OCI-LY3 (cell line): ENCODE results near the gene TERC.

Source experiments
- H2AFZ ChIP-seq: fragments of 200-600, 300-600 bp; shearing (Covaris generic); 2 replicates; pipeline ENCODE4 v1.6.0; 2014; ENCODE audit warnings: antibody characterized with exemption, low read depth, low read length
- H3K27ac ChIP-seq: fragments of 200-600, 300-600 bp; sonication (generic); 2 replicates; pipeline ENCODE4 v1.5.1; 2014; ENCODE audit warnings: mild to moderate bottlenecking, low read length, moderate library complexity, mixed read lengths
- H3K27me3 ChIP-seq: fragments of 200-600, 300-600 bp; sonication (generic); 2 replicates; pipeline ENCODE4 v1.6.1; 2014; ENCODE audit warnings: low read depth, low read length, mixed read lengths
- H3K36me3 ChIP-seq: fragments of 200-600, 300-600 bp; sonication (generic); replicated peaks from 2 replicates; pipeline ENCODE3; 2014; ENCODE audit warnings: low read depth, low read length, mixed read lengths
- H3K4me1 ChIP-seq: fragments of 300-600, 200-600 bp; sonication (generic); 2 replicates; pipeline ENCODE4 v1.6.1; 2014; ENCODE audit warnings: low read length, mixed read lengths
- H3K4me2 ChIP-seq: fragments of 200-600, 300-600 bp; sonication (generic); 2 replicates; pipeline ENCODE4 v1.6.1; 2014; ENCODE audit warnings: low read length, mixed read lengths
- H3K4me3 ChIP-seq: fragments of 300-600, 200-600 bp; sonication (generic); 2 replicates; pipeline ENCODE4 v1.5.1; 2014; ENCODE audit warnings: antibody characterized with exemption, mild to moderate bottlenecking, low read length, moderate library complexity
- H3K79me2 ChIP-seq: fragments of 300-600, 200-600 bp; shearing (Covaris generic); 2 replicates; pipeline ENCODE4 v1.6.1; 2014; ENCODE audit warnings: mild to moderate bottlenecking, low read length, mixed read lengths
- H3K9ac ChIP-seq: fragments of 300-600, 200-600 bp; shearing (Covaris generic); 2 replicates; pipeline ENCODE4 v1.6.0; 2014; ENCODE audit warnings: mild to moderate bottlenecking, low read length, moderate library complexity
- H3K9me3 ChIP-seq: fragments of 200-600, 300-600 bp; shearing (Covaris generic); 2 replicates; pipeline ENCODE4 v1.6.1; 2014; ENCODE audit warnings: low read length, mixed read lengths; ENCODE audit not compliant: insufficient read depth
- H4K20me1 ChIP-seq: fragments of 200-600, 300-600 bp; sonication (generic); 2 replicates; pipeline ENCODE4 v1.6.1; 2016; ENCODE audit warnings: low read length, mixed read lengths; ENCODE audit not compliant: insufficient read depth
- EZH2phosphoT487 ChIP-seq: fragments of 200-600 bp; shearing (Covaris generic); IDR thresholded peaks from 2 replicates; pipeline ENCODE4 v1.6.1; 2018; ENCODE audit warnings: antibody characterized with exemption, mixed run types, low read depth
- TF ChIP-seq, protein P1 (sequence below): fragments of 200-600, 300-600 bp; sonication (generic); IDR thresholded peaks from 2 replicates; pipeline ENCODE4 v1.5.1; 2014; ENCODE audit warnings: antibody characterized with exemption, low read length, low read depth

The TERC gene

DNA sequence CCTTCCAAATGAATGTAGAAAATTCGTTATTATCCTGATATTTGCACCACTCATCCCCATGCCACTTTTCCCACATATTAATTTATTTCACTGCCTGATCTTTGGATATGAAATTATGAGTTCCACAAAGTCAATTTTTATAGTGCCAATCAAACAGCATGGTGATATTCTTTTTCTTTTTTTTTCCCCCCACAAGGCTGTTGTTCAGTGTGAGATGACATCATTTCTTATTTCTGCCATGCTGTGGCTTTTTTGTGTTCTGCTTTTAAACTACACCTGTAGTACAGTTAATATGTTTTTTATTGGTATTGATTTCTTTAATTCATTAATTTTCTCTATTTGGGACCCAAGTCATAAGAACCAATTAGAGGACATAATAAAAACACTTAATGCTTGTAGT, 22.9 kb upstream of the TERC start:
- Histone ChIP-seq H3K27ac (no peak overlapping the region), H3K27me3 (no peaks in the 10 kb centered on the region), H2AFZ (no peak overlapping the region), H3K36me3 (peaks cover 39% of the 10 kb centered on the region), H3K9me3 (no peaks in the 10 kb centered on the region), H3K4me2 (no peak overlapping the region), H3K4me3 (no peak overlapping the region), H3K4me1 (no peaks in the 10 kb centered on the region), H4K20me1 (no peaks in the 10 kb centered on the region), H3K79me2 (no peaks in the 10 kb centered on the region), H3K9ac (no peak overlapping the region)
- TF ChIP-seq EZH2phosphoT487, result no peak
- TF ChIP-seq, protein P1, sequence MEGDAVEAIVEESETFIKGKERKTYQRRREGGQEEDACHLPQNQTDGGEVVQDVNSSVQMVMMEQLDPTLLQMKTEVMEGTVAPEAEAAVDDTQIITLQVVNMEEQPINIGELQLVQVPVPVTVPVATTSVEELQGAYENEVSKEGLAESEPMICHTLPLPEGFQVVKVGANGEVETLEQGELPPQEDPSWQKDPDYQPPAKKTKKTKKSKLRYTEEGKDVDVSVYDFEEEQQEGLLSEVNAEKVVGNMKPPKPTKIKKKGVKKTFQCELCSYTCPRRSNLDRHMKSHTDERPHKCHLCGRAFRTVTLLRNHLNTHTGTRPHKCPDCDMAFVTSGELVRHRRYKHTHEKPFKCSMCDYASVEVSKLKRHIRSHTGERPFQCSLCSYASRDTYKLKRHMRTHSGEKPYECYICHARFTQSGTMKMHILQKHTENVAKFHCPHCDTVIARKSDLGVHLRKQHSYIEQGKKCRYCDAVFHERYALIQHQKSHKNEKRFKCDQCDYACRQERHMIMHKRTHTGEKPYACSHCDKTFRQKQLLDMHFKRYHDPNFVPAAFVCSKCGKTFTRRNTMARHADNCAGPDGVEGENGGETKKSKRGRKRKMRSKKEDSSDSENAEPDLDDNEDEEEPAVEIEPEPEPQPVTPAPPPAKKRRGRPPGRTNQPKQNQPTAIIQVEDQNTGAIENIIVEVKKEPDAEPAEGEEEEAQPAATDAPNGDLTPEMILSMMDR, result no peak

DNA sequence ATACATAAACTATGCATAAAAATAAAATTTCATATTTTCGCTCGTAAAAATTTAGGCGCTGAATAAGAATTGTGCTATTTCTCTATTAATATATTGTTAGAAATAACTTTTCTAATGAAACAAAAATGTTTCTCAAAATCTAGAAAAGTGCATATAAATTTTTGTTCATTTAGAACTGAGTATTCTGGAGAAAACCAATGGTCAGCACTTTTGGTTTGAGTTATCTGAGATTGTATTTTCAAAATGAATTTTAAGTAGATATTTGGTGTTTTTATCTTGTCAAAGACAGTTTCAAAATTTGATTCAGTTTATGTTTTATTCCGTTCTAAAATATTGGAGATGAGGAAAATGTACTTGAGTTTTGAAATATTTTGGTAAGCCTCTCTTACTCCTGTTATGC, 22.3 kb upstream of the TERC start:
- H3K9ac ChIP-seq, result no peak overlapping the region
- H3K4me3 ChIP-seq, result no peak overlapping the region
- no peaks in the 10 kb centered on the region for H3K4me1 ChIP-seq
- no peak overlapping the region for H2AFZ ChIP-seq
- H3K36me3 ChIP-seq, result peaks cover 37% of the 10 kb centered on the region
- no peaks in the 10 kb centered on the region for H3K9me3 ChIP-seq
- TF ChIP-seq EZH2phosphoT487, result no peak
- TF ChIP-seq, protein P1, result no peak
- no peaks in the 10 kb centered on the region for H3K79me2 ChIP-seq
- no peaks in the 10 kb centered on the region for H4K20me1 ChIP-seq
- H3K27ac ChIP-seq, result no peak overlapping the region
- no peaks in the 10 kb centered on the region for H3K27me3 ChIP-seq
- H3K4me2 ChIP-seq, result no peak overlapping the region

DNA sequence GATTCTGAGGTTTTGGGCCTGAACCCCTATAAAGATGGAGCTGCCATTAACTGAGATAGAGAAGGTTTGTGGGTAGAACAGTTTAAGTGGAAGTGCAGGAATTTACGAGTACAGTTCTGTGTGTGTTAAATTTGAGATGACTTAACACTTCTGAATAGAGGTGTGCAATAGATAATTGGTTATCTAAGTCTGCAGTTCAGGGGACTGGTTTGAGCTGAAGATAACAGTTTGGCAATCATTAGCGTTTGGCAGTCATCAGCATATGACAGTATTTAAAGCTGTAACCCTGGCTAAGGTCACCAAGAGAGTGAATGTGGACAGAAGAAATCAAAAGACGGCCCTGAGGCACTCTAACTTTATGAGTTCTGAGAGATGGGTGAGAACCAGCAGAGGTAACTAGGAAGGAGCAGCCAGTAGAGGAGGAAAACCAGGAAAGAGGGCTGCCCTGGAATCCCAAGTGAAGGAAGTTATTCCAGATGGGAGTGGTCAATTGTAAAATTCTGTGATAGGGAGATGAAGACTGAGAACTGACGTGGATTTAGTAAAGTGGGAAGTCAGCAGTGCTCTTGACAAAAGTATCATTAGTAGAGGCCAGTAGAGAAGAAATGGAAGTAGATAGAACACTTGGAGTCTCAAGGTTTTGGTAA, 16.5 kb upstream of the TERC start:
- TF ChIP-seq, protein P1, result no peak
- TF ChIP-seq EZH2phosphoT487, result no peak

DNA sequence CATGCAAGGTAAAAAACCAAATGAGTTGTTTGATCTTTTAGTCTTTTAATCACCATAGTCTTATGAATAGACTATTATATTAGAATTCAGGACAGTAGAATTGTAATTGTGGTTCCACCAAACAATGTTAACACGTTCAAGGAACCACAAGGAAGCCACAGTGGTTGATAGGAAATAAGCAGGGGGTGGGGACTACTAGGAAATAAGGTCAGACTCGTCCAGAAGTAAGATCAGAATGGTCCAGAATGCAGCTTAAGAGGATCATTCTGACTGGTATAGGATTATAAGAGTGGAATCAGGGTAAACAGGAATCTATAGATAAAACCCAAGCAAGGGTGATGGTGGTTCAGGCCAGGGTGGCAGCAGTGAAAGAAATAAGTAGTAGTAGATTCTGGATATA, 15.9 kb upstream of the TERC start:
- peaks cover 13% of the 10 kb centered on the region for H3K79me2 ChIP-seq
- no peak overlapping the region for H3K27ac ChIP-seq
- H3K27me3 ChIP-seq, result no peaks in the 10 kb centered on the region
- no peak overlapping the region for H3K9ac ChIP-seq
- H4K20me1 ChIP-seq, result no peaks in the 10 kb centered on the region; the same call in 1 of the 2 replicates
- no peak overlapping the region for H3K4me3 ChIP-seq
- H3K36me3 ChIP-seq, result peaks cover 73% of the 10 kb centered on the region
- no peaks in the 10 kb centered on the region for H3K4me1 ChIP-seq
- TF ChIP-seq EZH2phosphoT487, result no peak
- TF ChIP-seq, protein P1, result no peak
- H2AFZ ChIP-seq, result no peak overlapping the region
- H3K9me3 ChIP-seq, result no peaks in the 10 kb centered on the region
- H3K4me2 ChIP-seq, result no peak overlapping the region

More for the DNA sequence above, 16.5 kb upstream of the TERC start:
- Histone ChIP-seq H4K20me1 (no peaks in the 10 kb centered on the region; the same call in 1 of the 2 replicates), H3K4me1 (no peaks in the 10 kb centered on the region), H3K79me2 (peaks cover 7% of the 10 kb centered on the region), H3K27ac (no peak overlapping the region), H3K36me3 (peaks cover 69% of the 10 kb centered on the region), H3K4me2 (no peak overlapping the region), H3K9ac (no peak overlapping the region), H3K27me3 (no peaks in the 10 kb centered on the region), H3K4me3 (no peak overlapping the region), H3K9me3 (no peaks in the 10 kb centered on the region), H2AFZ (no peak overlapping the region)
